NCI-H510A (cell line): ENCODE results near the gene ACOX3.
"Not testable (repeated sequence)": the region's sequence is repeated elsewhere in the genome, so short reads cannot be mapped to it uniquely, and the experiment has no call there.

Experiments used
- DNase-seq: peaks from one replicate; lab custom pipeline; 2025; lab: John Stamatoyannopoulos, UW

ACOX3 gene

GRCh38 chr4:8387194-8387593, 53.3 kb downstream of the ACOX3 start:
- DNase-seq, result no peak

GRCh38 chr4:8386731-8387130, 53.8 kb downstream of the ACOX3 start:
- DNase-seq, result no peak

- DNase-seq, result not testable (repeated sequence)
These were observed 54.4 kb downstream of the ACOX3 start for GRCh38 chr4:8386131-8386530.

- DNase-seq, result no peak
These were observed 54.9 kb downstream of the ACOX3 start for GRCh38 chr4:8385611-8386010.

GRCh38 chr4:8385106-8385505, 55.4 kb downstream of the ACOX3 start:
- DNase-seq, result no peak

GRCh38 chr4:8384397-8385060, 56.0 kb downstream of the ACOX3 start:
- DNase-seq, result no peak

- no peak for DNase-seq
These were observed 56.9 kb downstream of the ACOX3 start for GRCh38 chr4:8383451-8384160.

- no peak for DNase-seq
These were observed 57.5 kb downstream of the ACOX3 start for GRCh38 chr4:8383016-8383415.

- no peak for DNase-seq
These were observed 58.5 kb downstream of the ACOX3 start for GRCh38 chr4:8381814-8382581.

- DNase-seq, result no peak
These were observed 59.8 kb downstream of the ACOX3 start for GRCh38 chr4:8380511-8381415.

- no peak for DNase-seq
These were observed 60.8 kb downstream of the ACOX3 start for GRCh38 chr4:8379771-8380170.

GRCh38 chr4:8379281-8379680, 61.2 kb downstream of the ACOX3 start:
- no peak for DNase-seq

GRCh38 chr4:8378776-8379175, 61.7 kb downstream of the ACOX3 start:
- DNase-seq, result no peak

GRCh38 chr4:8378101-8378724, 62.3 kb downstream of the ACOX3 start:
- DNase-seq, result no peak

GRCh38 chr4:8377103-8378075, 63.1 kb downstream of the ACOX3 start:
- DNase-seq, result no peak

- DNase-seq, result no peak
These were observed 64.0 kb downstream of the ACOX3 start for GRCh38 chr4:8376361-8377102.

- DNase-seq, result no peak
These were observed 65.5 kb downstream of the ACOX3 start for GRCh38 chr4:8374851-8375649.

GRCh38 chr4:8373973-8374545, 66.5 kb downstream of the ACOX3 start:
- no peak for DNase-seq
